ENCODE measurements around the gene SEMA3C. TPM values are rescaled to one million over a fixed set of nuclear protein-coding genes. Genes with fewer than 3 reads are reported as not detected.

SEMA3C gene
- total RNA-seq, 6 donors from 2014 or later: 30.7 to 81.7 (median 50.1) TPM

DNA sequence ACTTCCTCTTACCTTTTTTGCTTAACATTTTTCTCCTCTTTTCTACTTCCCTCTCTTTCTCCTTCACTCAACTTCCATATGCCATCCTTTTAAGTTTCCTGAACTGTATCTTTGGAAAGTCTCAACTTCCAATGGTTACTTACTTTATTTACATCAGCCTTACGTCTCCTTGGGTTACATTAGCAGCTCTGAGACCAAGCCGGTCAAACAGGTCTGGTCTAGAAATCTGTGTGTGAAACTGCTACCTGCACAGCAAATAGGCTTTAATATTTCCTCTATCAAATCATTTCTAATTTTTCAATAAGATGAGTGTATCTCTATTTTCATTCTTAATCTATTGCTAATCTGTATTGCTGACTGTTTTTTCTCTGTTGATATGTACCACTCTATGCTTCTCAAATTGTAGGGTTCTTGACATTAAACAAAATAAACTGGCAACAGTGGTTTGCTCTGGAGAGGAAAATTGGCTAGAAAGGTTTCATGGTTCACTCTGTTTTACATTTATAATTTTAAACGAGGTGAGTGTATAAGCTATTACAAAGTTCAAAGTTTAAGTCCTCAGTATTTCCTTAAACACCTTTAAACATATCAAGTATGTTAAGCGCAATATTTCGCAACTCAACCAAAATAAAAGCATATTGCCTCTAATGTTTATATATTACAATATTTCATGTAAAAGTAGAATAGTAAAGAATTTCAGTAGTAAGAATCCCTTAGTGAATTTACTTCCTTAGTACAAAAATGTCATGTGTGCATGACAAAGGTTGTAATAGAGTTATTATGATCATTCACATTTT is 3.6 kb upstream of the SEMA3C start:
- ATAC-seq (ENCODE audit: low FRiP score in 2 of 2) (no peak), DNase-seq (peak in 1 of 2 donors; percentile 39)
- Histone ChIP-seq H3K36me3 (no peaks in the 10 kb centered on the region), H3K4me1 (peaks cover 0 to 9% (median 5%) of the 10 kb centered on the region in 4 donors), H3K9me3 (no peaks in the 10 kb centered on the region), H3K27me3 (no peaks in the 10 kb centered on the region), H3K27ac (no peak overlapping the region), H3K4me3 (no peak overlapping the region)
- TF ChIP-seq EP300 (IDR thresholded peaks at IDR 0.05) (no peak), POLR2AphosphoS5 (IDR thresholded peaks at IDR 0.05) (no peak), POLR2A (IDR thresholded peaks at IDR 0.05) (no peak)
- 58 to 68% methylated on average over 5 of the region's 5 CpGs for WGBS, 2 donors

DNA sequence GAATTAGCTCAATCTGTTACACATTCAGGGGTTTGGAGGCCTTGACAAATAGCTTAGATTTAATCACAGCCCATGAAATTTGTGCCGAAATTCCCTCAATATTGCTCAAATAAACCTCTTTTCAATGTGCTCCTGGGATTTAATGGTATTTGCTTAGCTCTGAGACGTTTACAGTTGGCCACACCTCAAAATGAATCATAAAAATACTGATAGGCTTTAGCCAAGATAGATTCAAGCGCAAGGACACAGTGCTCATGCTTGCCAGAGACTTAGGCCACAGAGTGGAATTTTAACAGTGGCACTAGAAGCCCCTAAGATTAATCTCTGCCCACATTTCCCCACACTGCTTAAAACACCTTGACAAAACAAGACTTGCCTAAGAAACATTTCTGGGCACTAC is 2.3 kb upstream of the SEMA3C start:
- DNase-seq (no peak), ATAC-seq (ENCODE audit: low FRiP score in 2 of 2) (no peak)
- H3K27ac ChIP-seq: no peak overlapping the region
- 67 to 72% methylated on average over 3 of the region's 3 CpGs for WGBS, 2 donors
- TF ChIP-seq POLR2A (IDR thresholded peaks at IDR 0.05): no peak
- TF ChIP-seq, protein P1, sequence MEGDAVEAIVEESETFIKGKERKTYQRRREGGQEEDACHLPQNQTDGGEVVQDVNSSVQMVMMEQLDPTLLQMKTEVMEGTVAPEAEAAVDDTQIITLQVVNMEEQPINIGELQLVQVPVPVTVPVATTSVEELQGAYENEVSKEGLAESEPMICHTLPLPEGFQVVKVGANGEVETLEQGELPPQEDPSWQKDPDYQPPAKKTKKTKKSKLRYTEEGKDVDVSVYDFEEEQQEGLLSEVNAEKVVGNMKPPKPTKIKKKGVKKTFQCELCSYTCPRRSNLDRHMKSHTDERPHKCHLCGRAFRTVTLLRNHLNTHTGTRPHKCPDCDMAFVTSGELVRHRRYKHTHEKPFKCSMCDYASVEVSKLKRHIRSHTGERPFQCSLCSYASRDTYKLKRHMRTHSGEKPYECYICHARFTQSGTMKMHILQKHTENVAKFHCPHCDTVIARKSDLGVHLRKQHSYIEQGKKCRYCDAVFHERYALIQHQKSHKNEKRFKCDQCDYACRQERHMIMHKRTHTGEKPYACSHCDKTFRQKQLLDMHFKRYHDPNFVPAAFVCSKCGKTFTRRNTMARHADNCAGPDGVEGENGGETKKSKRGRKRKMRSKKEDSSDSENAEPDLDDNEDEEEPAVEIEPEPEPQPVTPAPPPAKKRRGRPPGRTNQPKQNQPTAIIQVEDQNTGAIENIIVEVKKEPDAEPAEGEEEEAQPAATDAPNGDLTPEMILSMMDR (IDR thresholded peaks at IDR 0.05): no peak
- no peak for TF ChIP-seq EP300 (IDR thresholded peaks at IDR 0.05)
- TF ChIP-seq POLR2AphosphoS5 (IDR thresholded peaks at IDR 0.05): no peak
- H3K36me3 ChIP-seq: no peaks in the 10 kb centered on the region
- no peaks in the 10 kb centered on the region for H3K9me3 ChIP-seq
- H3K27me3 ChIP-seq: no peaks in the 10 kb centered on the region
- no peak overlapping the region for H3K4me3 ChIP-seq
- H3K4me1 ChIP-seq: peaks cover 0 to 9% (median 5%) of the 10 kb centered on the region in 4 donors

DNA sequence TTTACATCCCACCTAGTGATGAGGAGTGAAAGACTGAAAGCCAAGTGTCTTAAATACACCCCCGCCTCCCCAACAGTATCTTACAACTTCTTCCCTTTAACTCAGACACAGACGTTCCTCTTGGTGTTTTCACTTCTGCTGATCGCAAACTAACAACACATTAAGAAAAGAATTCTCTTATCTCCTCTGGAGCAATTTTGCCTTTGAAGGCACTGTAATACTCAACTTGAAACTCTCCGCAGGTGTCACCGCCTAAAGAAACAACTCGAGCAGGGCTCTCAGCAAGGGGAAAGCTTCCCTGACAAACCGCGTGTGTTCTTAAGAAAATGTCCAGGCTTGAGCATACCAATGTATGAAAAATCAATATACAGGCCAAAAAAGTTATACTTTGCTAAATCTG is 452 bp downstream of the SEMA3C start:
- ATAC-seq (ENCODE audit: low FRiP score in 2 of 2): peak in 1 of 2 donors; percentile 21
- peaks cover 0 to 9% (median 5%) of the 10 kb centered on the region in 4 donors for H3K4me1 ChIP-seq
- TF ChIP-seq, protein P1 (IDR thresholded peaks at IDR 0.05): no peak
- no peak for TF ChIP-seq EP300 (IDR thresholded peaks at IDR 0.05)
- no peak for TF ChIP-seq POLR2A (IDR thresholded peaks at IDR 0.05)
- TF ChIP-seq POLR2AphosphoS5 (IDR thresholded peaks at IDR 0.05): no peak
- no peak for DNase-seq
- 4 to 5% methylated on average over 8 of the region's 8 CpGs for WGBS, 2 donors
- no peaks in the 10 kb centered on the region for H3K36me3 ChIP-seq
- H3K9me3 ChIP-seq: no peaks in the 10 kb centered on the region
- H3K4me3 ChIP-seq: peak overlapping the region; percentile 20 to 66 (median 50)
- no peaks in the 10 kb centered on the region for H3K27me3 ChIP-seq
- peak overlapping the region; percentile 59 to 76 (median 72) for H3K27ac ChIP-seq

DNA sequence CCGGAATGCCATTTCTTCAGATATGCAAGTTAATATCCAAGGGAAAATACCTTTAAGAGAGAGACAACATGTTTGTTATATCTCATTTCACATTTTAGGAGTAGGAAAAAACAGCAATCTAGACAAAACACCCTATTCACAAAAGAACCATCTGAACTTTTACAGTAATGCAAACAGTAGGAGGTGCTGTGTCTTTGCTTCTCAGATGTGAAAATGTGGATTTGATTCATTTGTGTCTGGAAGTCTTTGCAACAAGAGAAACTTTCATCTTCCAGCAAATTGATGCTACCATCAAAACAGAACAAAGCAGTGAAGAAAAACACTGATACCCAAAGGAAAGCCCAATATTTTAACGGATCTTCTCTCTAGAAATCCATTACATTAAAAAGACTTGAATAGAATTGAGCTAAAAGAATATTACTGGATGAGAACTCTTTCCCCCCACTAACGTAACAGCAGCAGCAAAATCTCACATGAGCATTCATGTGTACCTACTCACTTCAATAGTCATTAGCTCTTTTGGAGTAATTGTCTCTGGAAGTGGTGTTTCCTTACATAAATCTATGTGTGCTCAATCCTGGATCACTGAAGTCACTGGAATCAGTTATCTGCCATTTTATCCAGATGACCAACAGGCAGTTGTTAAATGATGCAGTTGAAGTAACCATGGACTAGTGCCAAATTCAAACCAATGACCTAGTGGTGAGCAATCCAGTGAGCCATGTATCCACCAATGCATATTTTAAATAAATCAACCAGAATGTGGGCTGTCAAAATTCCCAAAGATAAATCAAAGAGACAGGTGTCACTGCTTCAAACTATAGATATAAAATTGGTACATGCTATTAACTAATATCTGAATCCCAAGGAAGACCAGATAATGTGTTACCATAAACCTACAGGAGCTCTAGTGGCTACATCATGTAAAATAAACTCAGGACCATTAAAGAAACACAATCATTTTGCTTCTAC is 1.8 kb downstream of the SEMA3C start:
- Histone ChIP-seq H3K27me3 (no peaks in the 10 kb centered on the region), H3K4me3 (peak overlapping the region in 3 of 4 donors; percentile 5 to 66 (median 61)), H3K9me3 (no peaks in the 10 kb centered on the region), H3K4me1 (peaks cover 0 to 9% (median 5%) of the 10 kb centered on the region in 4 donors), H3K27ac (no peak overlapping the region), H3K36me3 (no peaks in the 10 kb centered on the region)
- DNase-seq (no peak), ATAC-seq (ENCODE audit: low FRiP score in 2 of 2) (no peak)
- no peak for TF ChIP-seq EP300 (IDR thresholded peaks at IDR 0.05)
- TF ChIP-seq POLR2AphosphoS5 (IDR thresholded peaks at IDR 0.05): no peak
- TF ChIP-seq POLR2A (IDR thresholded peaks at IDR 0.05): no peak
- TF ChIP-seq, protein P1 (IDR thresholded peaks at IDR 0.05): peak in 3 of 6 experiments; percentile 11 to 34 (median 16)
- 66 to 76% methylated on average over 3 of the region's 3 CpGs for WGBS, 2 donors

DNA sequence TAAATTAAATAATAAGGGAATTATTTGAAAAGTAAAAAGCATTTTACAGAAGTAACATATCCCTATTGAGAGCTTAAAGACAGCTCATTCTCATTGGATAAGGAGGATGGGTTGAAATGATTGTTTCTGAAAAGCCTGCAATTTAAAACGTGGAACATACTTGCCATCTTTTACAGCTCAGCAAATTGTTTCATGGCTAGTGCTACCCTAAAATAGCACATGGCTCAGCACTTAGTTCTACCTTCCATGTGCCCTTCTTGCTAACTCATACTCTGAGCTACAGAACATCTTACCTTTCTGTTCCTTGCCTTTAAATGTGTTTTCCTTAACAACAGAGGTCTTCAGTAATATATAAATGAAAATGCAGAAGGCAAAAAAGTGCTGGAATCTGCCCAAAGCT is 8.6 kb downstream of the SEMA3C start:
- Histone ChIP-seq H3K9me3 (no peaks in the 10 kb centered on the region), H3K27me3 (no peaks in the 10 kb centered on the region), H3K4me1 (no peaks in the 10 kb centered on the region), H3K4me3 (no peak overlapping the region), H3K27ac (no peak overlapping the region), H3K36me3 (no peaks in the 10 kb centered on the region)
- no peak for DNase-seq
- no peak for ATAC-seq (ENCODE audit: low FRiP score in 2 of 2)
- TF ChIP-seq, protein P1 (IDR thresholded peaks at IDR 0.05): no peak
- TF ChIP-seq EP300 (IDR thresholded peaks at IDR 0.05) (no peak), POLR2AphosphoS5 (IDR thresholded peaks at IDR 0.05) (no peak)
- 74% methylated on average over 1 of the region's 1 CpG for WGBS, 2 donors

Measured in upper lobe of left lung (tissue), 6 donors.